Measurements from ENCODE around the gene UBE3D. TPM values are rescaled to one million over a fixed set of nuclear protein-coding genes. Genes with fewer than 3 reads are reported as not detected.
A peak's percentile ranks its signal among the peaks of the same experiment; 100 is the strongest.

UBE3D gene
- total RNA-seq, 1 donor from 2014 or later = 11.3 TPM

DNA sequence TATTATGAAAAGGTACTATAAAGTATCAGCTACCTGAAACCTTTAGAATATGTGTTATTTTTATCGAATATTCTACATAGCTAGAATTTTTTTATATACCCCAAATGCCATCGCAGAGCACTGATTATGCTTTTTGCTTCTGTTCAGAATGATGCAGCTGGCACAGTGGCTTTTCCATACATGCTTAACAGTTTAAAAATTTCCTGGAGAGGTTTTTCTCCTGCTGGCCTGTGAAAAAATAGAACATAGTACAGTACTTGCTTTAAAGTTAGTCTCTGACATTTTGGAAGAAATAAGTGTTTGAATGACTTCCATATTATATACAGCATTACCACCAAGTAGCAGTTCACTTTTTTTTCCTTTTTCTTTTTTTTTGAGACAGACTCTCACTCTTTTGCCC lies 7.1 kb upstream of the UBE3D start:
- FAIRE-seq (no peak), DNase-seq (ENCODE audit: low read depth) (no peak)
- TF ChIP-seq, protein P1, sequence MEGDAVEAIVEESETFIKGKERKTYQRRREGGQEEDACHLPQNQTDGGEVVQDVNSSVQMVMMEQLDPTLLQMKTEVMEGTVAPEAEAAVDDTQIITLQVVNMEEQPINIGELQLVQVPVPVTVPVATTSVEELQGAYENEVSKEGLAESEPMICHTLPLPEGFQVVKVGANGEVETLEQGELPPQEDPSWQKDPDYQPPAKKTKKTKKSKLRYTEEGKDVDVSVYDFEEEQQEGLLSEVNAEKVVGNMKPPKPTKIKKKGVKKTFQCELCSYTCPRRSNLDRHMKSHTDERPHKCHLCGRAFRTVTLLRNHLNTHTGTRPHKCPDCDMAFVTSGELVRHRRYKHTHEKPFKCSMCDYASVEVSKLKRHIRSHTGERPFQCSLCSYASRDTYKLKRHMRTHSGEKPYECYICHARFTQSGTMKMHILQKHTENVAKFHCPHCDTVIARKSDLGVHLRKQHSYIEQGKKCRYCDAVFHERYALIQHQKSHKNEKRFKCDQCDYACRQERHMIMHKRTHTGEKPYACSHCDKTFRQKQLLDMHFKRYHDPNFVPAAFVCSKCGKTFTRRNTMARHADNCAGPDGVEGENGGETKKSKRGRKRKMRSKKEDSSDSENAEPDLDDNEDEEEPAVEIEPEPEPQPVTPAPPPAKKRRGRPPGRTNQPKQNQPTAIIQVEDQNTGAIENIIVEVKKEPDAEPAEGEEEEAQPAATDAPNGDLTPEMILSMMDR (IDR thresholded peaks at IDR 0.05; ENCODE audit: insufficient read depth, low read length, severe bottlenecking) = no peak
- Histone ChIP-seq H3K27me3 (ENCODE audit: control insufficient read depth, insufficient read depth, low read length) (no peaks in the 10 kb centered on the region), H3K4me3 (ENCODE audit: low read depth, low read length) (no peak overlapping the region), H3K36me3 (ENCODE audit: control insufficient read depth, insufficient read depth, low read length) (peaks cover 1% of the 10 kb centered on the region)

DNA sequence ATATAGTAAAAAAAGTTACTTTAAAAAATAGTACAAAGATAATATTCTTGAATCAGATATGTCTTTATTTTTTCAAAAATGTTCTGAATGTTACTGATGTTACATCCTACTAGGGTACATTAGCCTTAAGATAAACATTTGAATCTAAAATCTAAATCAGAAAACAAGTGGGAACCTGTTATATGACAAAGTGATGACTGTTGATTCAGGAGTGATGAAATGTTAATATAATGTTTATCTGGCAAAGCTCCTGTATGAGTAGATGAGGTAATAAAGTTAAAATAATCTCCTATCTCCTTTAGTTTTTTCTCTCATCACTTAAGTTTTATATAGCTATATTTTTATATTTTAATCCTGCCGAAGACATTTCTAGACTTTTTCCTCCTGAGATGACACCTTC lies 6.1 kb upstream of the UBE3D start:
- Histone ChIP-seq H3K36me3 (ENCODE audit: control insufficient read depth, insufficient read depth, low read length) (peaks cover 1% of the 10 kb centered on the region), H3K27me3 (ENCODE audit: control insufficient read depth, insufficient read depth, low read length) (no peaks in the 10 kb centered on the region), H3K4me3 (ENCODE audit: low read depth, low read length) (no peak overlapping the region)
- FAIRE-seq = no peak
- peak; percentile 94 for DNase-seq (ENCODE audit: low read depth)
- TF ChIP-seq, protein P1 (IDR thresholded peaks at IDR 0.05; ENCODE audit: insufficient read depth, low read length, severe bottlenecking) = no peak

DNA sequence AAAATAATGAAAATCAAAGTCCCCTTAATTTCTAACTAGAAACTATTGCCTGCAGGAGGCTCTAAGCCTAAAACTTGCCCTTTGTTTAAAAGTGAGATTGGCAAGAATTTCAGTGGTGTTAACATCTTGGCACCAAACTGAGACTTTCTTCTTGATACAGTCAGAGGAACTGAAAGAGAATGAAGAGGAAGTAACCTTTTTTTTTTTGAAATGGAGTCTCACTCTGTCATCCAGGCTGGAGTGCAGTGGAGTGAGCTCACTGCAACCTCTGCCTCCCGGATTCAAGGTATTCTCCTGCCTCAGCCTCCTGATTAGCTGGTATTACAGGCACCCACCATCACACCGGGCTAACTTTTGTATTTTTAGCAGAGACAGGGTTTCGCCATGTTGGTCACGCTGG lies 5.4 kb upstream of the UBE3D start:
- Histone ChIP-seq H3K4me3 (ENCODE audit: low read depth, low read length) (no peak overlapping the region), H3K27me3 (ENCODE audit: control insufficient read depth, insufficient read depth, low read length) (no peaks in the 10 kb centered on the region), H3K36me3 (ENCODE audit: control insufficient read depth, insufficient read depth, low read length) (peaks cover 1% of the 10 kb centered on the region)
- TF ChIP-seq, protein P1 (IDR thresholded peaks at IDR 0.05; ENCODE audit: insufficient read depth, low read length, severe bottlenecking) = no peak
- DNase-seq (ENCODE audit: low read depth) (peak; percentile 80), FAIRE-seq (no peak)

DNA sequence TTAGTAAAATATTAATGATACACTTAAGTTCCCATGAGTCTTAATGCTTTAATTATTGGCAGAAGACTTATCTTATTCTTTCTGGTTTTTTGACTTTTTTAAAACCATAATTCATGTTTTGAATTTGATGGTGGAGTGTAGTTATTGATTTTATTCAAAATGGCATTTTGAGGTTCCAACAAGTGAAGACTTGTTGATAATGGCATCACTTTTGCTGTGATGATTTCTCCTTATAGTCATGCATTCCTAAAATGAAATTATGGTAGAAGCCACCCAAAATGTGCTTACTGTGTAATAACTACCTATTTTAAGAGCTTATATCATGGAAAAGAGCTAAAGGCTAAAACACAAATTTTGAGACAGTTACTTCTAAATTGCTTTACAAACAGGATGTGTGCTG lies 4.0 kb upstream of the UBE3D start:
- DNase-seq (ENCODE audit: low read depth) (peak; percentile 56), FAIRE-seq (no peak)
- H3K27me3 ChIP-seq (ENCODE audit: control insufficient read depth, insufficient read depth, low read length) = no peaks in the 10 kb centered on the region
- H3K4me3 ChIP-seq (ENCODE audit: low read depth, low read length) = no peak overlapping the region
- TF ChIP-seq, protein P1 (IDR thresholded peaks at IDR 0.05; ENCODE audit: insufficient read depth, low read length, severe bottlenecking) = no peak
- peaks cover 1% of the 10 kb centered on the region for H3K36me3 ChIP-seq (ENCODE audit: control insufficient read depth, insufficient read depth, low read length)

DNA sequence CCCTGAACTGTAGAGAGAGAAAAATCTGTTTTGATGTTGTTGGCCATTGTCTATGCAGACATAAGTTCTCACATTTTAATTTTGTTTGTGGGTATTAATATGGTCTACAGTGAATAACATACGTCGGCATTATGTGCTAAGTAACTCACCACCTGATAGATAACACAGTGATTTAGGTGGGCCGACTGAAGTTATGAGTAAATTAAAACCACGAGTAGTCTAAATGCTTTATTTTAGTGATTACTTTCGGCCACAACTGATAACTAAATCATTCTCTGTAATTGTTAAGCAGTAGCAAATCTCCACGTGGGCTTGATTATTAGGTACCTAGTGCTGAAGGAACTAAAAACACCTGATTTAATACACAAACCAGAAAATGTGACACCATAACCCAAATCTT lies 3.0 kb upstream of the UBE3D start:
- DNase-seq (ENCODE audit: low read depth) (no peak), FAIRE-seq (no peak)
- peaks cover 1% of the 10 kb centered on the region for H3K36me3 ChIP-seq (ENCODE audit: control insufficient read depth, insufficient read depth, low read length)
- peak overlapping the region; percentile 83 for H3K4me3 ChIP-seq (ENCODE audit: low read depth, low read length)
- TF ChIP-seq, protein P1 (IDR thresholded peaks at IDR 0.05; ENCODE audit: insufficient read depth, low read length, severe bottlenecking) = no peak
- H3K27me3 ChIP-seq (ENCODE audit: control insufficient read depth, insufficient read depth, low read length) = no peaks in the 10 kb centered on the region

Data from bronchial epithelial cell (primary cell).